ENCODE results near the gene SCP2.
"Not testable (repeated sequence)": the region's sequence is repeated elsewhere in the genome, so short reads cannot be mapped to it uniquely, and the experiment has no call there.

The SCP2 gene

GRCh38 chr1:52976183-52977035, 49.3 kb downstream of the SCP2 start:
- no peak for DNase-seq

DNA sequence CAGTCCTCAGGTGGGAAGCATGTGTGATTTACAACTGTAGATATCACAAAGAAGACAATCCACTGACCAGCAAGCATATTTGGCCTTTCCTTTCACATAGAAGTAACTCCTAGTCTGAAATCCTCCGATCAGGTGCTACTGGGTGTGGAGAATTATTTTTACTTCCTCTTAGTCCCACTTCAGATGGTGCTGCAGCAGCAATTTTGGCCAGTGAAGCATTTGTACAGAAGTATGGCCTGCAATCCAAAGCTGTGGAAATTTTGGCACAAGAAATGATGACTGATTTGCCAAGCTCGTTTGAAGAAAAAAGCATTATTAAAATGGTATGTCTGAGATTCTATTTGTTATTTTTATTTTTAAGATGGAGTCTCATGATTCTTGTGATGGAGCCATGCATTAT, 51.0 kb downstream of the SCP2 start:
- no peak for DNase-seq

DNA sequence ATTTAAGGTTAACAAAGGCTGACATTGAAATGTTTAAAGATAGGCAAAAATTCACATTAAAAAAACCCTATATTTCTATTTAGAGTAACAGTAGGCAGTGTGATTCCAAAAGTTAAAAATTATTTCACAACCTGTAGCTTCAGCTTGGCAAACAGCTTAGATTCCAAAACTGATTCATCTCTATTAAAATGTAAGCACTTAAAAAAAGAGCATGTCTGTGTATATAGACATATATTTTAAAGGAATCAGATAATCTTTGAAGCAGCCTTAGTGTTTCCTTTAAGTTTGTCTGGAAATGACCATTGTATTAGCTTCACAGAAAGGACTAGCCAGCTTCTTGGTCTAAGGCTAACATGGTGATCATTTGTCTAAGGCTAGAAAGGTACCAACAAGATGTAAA, 65.7 kb downstream of the SCP2 start:
- DNase-seq, result not testable (repeated sequence)

DNA sequence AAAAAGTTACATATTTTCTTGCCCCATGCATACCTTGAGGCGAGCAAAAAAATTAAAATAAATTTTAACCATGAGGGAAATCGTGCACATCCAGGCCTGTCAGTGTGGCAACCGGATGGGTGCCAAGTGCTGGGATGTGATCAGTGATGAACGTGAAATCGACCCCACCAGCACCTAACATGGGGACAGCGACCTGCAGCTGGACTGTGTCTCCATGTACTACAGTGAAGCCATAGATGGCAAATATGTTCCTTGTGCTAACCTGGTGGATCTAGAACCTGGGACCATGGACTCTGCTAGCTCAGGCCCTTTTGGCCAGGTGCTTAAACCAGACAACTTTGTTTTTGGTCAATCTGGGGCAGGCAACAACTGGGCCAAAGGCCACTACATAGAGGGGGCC, 67.6 kb downstream of the SCP2 start:
- DNase-seq, result no peak

DNA sequence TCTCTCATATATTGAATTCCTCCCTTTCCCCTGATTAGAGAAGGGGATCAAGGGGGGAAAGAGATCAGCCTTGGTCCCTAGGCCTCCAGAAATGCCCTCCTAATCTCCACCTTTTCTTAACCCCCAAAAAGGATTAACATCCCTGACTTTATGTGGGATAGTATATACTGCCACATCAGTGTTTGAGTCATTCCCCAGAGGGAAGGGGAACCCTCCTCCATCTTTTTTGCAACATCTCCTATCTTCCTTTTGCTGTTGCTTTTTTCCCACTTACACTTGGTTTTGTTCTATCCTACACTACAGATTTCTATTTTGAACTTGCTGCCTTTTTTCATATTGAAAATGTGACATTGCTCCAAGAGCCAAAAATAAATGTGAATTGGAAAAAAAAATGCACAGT, 69.6 kb downstream of the SCP2 start:
- no peak for DNase-seq

GRCh38 chr1:53001128-53001527, 74.1 kb downstream of the SCP2 start:
- no peak for DNase-seq

GRCh38 chr1:53006612-53007011, 79.5 kb downstream of the SCP2 start:
- DNase-seq, result not testable (repeated sequence)

DNA sequence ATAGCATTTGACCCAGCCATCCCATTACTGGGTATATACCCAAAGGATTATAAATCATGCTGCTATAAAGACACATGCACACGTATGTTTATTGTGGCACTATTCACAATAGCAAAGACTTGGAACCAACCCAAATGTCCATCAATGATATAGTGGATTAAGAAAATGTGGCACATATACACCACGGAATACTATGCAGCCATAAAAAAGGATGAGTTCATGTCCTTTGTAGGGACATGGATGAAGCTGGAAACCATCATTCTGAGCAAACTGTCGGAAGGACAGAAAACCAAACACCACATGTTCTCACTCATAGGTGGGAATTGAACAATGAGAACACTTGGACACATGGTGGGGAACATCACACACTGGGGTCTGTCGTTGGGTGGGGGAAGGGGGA, 83.2 kb downstream of the SCP2 start:
- not testable (repeated sequence) for DNase-seq

DNA sequence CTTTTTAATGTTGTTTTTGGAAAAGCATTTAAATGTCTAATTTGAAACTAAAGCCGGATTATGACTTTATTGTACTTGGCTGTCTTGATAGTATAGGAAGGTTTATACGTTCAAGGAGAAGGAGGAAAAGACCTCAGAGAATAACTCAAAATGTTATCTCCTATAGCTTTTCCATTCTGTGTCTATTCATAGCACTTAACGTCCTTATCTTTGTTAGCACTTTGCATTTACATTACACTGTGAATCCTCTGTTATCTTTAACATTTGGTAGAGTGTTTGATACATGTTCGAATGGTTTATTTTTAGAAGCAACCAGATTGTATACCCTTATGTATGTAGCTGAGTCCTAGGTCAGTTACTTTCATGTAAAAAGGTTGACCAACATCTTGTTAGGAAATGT, 84.1 kb downstream of the SCP2 start:
- no peak for DNase-seq

- DNase-seq, result peak; percentile 68
These were observed 87.9 kb downstream of the SCP2 start for GRCh38 chr1:53014791-53015507.

- DNase-seq, result no peak
These were observed 88.4 kb downstream of the SCP2 start for GRCh38 chr1:53015508-53015860.

DNA sequence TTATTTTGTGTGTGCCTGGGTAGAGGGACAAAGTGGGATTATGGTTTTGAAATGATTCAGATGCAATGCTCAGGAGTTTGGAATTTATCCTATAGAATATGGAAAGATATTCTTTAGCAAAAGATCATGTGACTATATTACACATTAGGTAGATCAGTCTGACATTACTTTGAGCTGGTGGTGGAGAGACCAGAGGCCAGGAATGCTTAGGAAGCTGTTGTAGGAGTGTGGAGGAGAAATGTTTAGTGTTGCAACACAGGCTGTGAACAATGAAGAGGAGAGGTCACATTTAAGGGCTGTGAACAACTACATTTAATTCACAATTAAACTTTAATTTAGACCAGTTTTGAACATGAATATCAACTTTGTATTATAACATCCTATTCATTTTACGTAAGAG, 89.6 kb downstream of the SCP2 start:
- no peak for DNase-seq

DNA sequence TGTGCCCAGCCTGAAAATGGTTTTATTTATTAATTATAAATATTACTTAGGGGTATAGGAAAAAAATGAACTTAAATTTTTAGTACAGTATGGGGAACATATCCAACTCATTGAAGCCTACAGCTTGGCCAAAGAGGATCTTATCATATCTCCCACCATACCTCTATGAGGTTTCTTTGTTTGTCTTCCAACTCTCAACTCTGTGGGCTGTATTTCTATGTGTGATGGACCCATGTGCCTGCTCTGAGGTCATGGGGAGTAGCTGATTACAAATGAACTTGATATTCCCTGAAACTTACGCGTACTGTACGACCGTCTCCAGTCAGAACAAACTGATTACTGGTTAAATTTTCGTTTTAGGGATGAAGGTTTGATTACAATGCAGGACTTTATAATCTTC, 93.5 kb downstream of the SCP2 start:
- no peak for DNase-seq

GRCh38 chr1:53022179-53022578, 95.1 kb downstream of the SCP2 start:
- no peak for DNase-seq

GRCh38 chr1:53023546-53023945, 96.5 kb downstream of the SCP2 start:
- DNase-seq, result no peak

DNA sequence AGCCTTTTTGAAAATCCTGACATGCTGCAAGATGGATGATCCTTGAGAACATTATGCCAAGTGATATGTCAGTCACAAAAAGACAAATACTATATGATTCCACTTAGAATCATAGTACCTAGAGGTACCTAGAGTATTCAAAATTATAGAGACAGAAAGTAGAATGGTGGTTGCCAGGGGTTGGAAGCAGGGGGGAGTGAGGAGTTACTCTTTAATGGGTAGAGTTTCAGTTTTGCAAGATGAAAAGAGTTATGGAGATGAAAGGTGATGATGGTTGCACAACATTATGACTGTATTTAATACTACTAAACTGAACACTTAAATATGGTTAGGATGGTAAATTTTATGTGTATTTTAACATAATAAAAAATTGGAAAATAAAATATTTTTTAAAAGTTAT, 97.0 kb downstream of the SCP2 start:
- no peak for DNase-seq

DNA sequence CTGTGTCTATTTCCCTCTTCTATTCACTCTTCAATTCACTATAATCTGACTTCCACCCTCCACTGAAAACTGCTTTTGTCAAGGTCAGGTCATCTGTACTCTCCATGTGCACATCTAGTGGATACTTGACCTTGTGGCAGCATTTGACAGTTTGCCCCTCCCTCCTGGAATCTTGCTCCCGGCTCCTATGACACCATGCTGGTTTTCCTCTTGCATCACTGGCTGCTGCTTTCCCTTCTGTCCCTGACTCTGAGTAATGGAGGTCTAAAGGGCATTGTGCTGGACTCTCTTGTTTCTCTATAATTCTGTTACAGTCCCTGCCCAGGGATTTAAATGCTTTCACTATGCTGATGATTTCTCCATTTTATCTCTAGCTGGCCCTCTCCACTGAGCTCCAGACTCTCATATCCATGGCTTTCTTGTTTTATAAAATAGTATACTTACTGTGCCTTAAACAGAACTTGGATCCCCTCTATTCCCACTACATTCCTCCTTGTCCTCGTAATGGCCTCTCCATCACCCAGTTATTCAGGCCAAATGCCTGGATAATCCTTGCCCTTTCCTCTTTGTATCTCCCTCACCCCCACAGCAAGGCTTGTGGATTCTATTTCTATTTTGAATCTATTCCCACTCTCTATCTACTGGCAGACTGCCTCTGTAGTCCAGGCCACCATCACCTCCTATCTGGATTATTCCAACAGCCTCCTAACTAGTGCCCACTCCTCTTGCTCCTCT, 98.1 kb downstream of the SCP2 start:
- no peak for DNase-seq

GRCh38 chr1:53025769-53026112, 98.7 kb downstream of the SCP2 start:
- no peak for DNase-seq

DNA sequence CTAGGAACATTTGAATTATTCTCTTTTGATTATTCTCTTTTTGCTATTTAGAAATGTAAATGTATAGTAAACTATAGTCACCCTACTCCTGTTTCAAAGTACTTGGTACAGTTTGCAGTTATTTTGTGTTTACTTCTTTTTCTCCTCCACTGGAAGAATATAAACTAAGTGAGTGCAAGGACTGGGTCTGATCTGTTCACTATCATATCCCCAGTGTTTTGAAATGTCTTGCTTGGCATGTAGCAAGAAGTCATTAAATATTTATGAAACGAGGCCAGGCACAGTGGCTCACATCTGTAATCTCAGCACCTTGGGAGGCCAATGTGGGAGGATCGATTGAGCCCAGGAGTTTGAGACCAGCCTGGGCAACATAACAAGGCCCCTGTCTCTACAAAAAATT, 99.2 kb downstream of the SCP2 start:
- DNase-seq, result no peak

DNA sequence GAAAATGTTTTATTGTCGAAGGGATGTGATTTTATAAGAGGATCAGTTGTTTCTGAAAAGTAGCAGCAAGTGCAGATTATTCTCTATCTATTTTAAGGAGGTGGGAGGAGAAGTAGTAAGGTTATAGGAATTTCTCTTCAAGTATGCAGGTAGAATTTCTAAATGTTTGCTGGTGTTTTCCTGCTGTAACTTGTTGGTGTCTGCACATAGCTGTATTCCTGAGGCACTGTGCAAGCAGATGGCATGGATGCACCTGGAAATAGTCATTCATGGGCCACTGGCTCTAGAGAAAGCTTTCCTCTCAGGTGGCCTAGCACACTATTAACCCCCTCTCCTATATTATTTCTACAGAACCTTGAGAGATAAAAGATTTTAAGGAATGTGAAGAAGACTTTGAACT, 104.7 kb downstream of the SCP2 start:
- no peak for DNase-seq

GRCh38 chr1:53037159-53037558, 110.1 kb downstream of the SCP2 start:
- no peak for DNase-seq

DNA sequence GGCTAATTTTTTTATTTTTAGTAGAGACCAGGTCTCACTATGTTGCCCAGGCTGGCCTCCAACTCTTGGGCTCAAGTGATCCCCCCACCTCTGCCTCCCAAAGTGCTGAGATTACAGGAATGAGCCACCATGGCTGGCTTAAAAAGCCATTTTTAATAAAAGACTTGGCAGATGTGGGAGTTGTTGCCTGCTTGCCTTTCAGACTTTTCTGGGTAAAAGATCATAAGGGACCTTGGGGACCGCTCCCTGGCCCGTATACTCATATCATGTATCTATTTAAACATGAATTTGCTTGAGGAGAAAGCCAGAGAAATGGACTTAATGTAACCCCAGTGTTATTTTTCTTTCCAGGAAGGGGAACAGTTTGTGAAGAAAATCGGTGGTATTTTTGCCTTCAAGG, 111.5 kb downstream of the SCP2 start:
- no peak for DNase-seq

DNA sequence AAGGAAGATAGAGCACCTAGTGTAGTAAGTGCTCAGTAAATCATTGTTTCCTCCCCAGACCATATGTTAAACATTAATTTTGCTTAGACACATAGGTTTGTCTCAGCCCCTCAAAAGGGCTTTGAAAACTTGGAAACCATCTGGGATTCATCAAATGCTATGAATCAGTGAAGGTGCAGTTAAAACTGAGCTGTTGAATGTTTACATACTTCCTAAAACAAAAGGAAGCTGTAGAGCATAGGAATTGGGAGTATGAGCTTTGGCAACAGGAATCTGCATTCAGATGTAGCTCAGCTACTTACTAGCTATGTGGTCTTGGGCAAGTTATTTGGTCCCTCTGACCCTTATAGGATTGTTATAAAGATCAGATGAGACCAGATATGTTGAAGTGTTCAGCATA, 116.2 kb downstream of the SCP2 start:
- no peak for DNase-seq

DNA sequence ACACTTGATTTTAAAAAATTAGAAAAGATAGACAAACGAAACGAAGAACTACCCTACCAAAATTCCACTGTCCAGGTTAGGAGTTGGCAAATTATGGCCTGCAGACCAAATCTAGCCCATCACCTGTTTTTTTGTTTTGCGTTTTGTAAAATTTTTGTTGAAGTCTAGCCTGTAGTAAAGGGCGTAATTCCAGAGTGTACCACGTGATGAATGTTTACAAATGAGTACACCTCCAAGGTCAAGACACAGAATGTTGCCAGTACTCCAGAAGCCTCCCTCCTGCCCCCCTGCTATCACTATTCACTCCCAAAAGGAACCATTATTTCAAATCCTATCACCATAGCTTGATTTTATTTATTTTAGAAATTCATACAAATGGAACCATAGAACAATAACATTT, 117.8 kb downstream of the SCP2 start:
- no peak for DNase-seq
